Epidermal melanocyte (primary cell): ENCODE results near the gene DAB2IP.

Experiments used
- DNase-seq: peaks from one replicate; pipeline ENCODE4 v3.0.0; 2011; ENCODE audit warnings: low spot score; ENCODE audit not compliant: insufficient read length

Gene DAB2IP

GRCh38 chr9:121815546-121816448, 164.4 kb downstream of the DAB2IP start:
- DNase-seq = no peak

GRCh38 chr9:121816449-121816817, 165.0 kb downstream of the DAB2IP start:
- no peak for DNase-seq

- DNase-seq = no peak
Measured at GRCh38 chr9:121816845-121817450, 165.5 kb downstream of the DAB2IP start.

GRCh38 chr9:121817476-121817875, 166.0 kb downstream of the DAB2IP start:
- DNase-seq = no peak

- DNase-seq = no peak
Measured at GRCh38 chr9:121818016-121818661, 166.7 kb downstream of the DAB2IP start.

GRCh38 chr9:121818841-121819427, 167.5 kb downstream of the DAB2IP start:
- DNase-seq = no peak

- peak; percentile 57 for DNase-seq
Measured at GRCh38 chr9:121819428-121820231, 168.2 kb downstream of the DAB2IP start.

- no peak for DNase-seq
Measured at GRCh38 chr9:121820286-121821005, 169.0 kb downstream of the DAB2IP start.

GRCh38 chr9:121821326-121821725, 169.9 kb downstream of the DAB2IP start:
- DNase-seq = no peak

- DNase-seq = no peak
Measured at GRCh38 chr9:121822093-121823085, 171.0 kb downstream of the DAB2IP start.

- no peak for DNase-seq
Measured at GRCh38 chr9:121823451-121824169, 172.2 kb downstream of the DAB2IP start.

- no peak for DNase-seq
Measured at GRCh38 chr9:121824651-121825030, 173.2 kb downstream of the DAB2IP start.

GRCh38 chr9:121825031-121825691, 173.7 kb downstream of the DAB2IP start:
- DNase-seq = no peak

- DNase-seq = no peak
Measured at GRCh38 chr9:121826711-121827110, 175.3 kb downstream of the DAB2IP start.

GRCh38 chr9:121827251-121827967, 176.0 kb downstream of the DAB2IP start:
- no peak for DNase-seq

GRCh38 chr9:121830441-121831140, 179.2 kb downstream of the DAB2IP start:
- no peak for DNase-seq

GRCh38 chr9:121831869-121832268, 180.4 kb downstream of the DAB2IP start:
- no peak for DNase-seq
